ENCODE measurements around the gene SMIM35.

DNA sequence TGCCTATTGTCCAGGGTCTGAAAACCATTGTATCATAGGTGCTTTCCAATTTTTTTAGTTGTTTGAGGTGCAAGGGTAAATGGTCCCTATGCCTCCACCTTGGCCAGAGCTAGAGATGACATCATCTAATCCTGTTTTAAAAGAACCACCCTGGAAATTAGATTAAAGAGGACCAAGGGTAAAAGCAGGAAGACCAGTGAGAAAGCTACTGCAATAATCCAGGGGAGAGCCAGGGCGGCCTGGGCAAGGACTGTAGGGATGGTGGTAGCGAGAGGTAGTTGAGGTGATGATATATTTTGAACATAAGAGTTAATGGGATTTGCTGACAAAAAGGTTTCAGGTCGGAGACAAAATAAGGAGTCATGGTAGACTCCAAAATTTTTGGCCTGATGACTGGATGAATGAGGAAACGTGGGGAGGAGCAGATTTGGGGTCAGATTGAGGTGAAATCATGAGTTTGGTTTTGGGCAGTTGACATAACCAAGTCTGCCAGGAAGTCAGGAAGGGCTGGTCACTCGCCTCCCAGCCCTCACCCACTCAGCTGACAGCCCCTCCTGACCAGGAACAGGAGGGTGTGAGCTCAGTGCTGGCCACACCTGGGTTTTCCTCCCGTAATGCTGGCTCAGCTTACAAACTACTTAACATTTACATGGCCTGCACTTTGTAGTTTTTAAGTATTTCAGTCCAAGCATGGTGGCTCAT lies 42.9 kb upstream of the SMIM35 start:
- TF ChIP-seq OSR1 (CRISPR knock-in tag; IDR thresholded peaks at IDR 0.05) (no peak), BACH2 (CRISPR knock-in tag; IDR thresholded peaks at IDR 0.05; ENCODE audit: borderline replicate concordance) (no peak), TSHZ2 (CRISPR knock-in tag; IDR thresholded peaks at IDR 0.05) (no peak), ZC3H10 (CRISPR knock-in tag; IDR thresholded peaks at IDR 0.05) (no peak), POU6F1 (CRISPR knock-in tag; IDR thresholded peaks at IDR 0.05; ENCODE audit: borderline replicate concordance, low read depth) (no peak), ARNTL (CRISPR knock-in tag; IDR thresholded peaks at IDR 0.05; ENCODE audit: borderline replicate concordance, low read depth) (no peak), ZNF70 (CRISPR knock-in tag; IDR thresholded peaks at IDR 0.05) (no peak)
- TF ChIP-seq, protein P1, sequence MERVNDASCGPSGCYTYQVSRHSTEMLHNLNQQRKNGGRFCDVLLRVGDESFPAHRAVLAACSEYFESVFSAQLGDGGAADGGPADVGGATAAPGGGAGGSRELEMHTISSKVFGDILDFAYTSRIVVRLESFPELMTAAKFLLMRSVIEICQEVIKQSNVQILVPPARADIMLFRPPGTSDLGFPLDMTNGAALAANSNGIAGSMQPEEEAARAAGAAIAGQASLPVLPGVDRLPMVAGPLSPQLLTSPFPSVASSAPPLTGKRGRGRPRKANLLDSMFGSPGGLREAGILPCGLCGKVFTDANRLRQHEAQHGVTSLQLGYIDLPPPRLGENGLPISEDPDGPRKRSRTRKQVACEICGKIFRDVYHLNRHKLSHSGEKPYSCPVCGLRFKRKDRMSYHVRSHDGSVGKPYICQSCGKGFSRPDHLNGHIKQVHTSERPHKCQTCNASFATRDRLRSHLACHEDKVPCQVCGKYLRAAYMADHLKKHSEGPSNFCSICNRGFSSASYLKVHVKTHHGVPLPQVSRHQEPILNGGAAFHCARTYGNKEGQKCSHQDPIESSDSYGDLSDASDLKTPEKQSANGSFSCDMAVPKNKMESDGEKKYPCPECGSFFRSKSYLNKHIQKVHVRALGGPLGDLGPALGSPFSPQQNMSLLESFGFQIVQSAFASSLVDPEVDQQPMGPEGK (CRISPR knock-in tag; IDR thresholded peaks at IDR 0.05; ENCODE audit: borderline replicate concordance) = no peak

Measured in SK-N-SH treated with all-trans-retinoic acid at 6 μM for 48 hours (cell line).